Measurements from ENCODE around the gene ITPK1.

ITPK1 gene

DNA sequence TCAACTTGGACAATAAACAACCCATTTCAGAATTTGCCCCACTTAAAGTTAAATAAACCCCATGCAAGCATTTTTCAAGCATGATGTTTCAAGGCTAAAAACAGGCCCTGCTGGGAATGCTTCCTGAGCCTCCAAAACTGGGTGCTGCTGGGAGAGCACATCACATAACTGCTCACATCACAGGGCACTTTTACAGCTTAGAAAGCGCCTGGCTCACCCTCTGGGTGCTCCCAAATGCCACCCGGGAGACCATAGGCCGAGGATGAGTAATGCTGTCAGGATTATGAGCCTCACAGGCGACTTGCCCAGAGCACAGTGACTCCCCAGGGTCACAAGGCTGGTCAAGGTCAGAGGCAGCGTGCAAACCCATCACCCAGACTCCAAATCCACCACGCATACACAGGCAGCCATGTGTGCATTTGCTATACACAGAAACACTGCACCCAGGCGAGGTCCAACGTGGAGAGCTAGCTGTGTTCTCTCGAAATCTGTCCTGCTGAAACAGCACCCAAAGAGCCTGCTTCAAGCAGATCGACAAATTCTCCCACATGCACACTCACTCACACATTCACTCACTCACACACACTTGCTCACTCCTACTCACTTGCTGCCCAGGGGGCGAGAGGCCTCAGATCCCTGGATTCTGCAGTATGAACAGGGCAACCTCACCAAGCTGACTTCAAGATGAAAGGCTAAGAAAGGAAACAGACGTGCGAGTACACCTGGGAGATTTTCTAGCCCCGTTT is 58.7 kb downstream of the ITPK1 start:
- Histone ChIP-seq H3K27ac (ENCODE audit: low read depth in 2 of 2, low read length in 2 of 2) (peak overlapping the region; percentile 92 to 94), H3K4me1 (ENCODE audit: control insufficient read depth in 2 of 2, insufficient read depth in 2 of 2, low read length in 2 of 2) (peaks cover 53 to 57% of the 10 kb centered on the region in 2 donors), H3K36me3 (ENCODE audit: control insufficient read depth in 2 of 2, insufficient read depth in 2 of 2, low read length in 2 of 2) (no peaks in the 10 kb centered on the region), H3K9ac (ENCODE audit: low read depth in 1 of 2, low read length in 2 of 2) (peak overlapping the region; percentile 5 to 29), H3K9me3 (ENCODE audit: control insufficient read depth in 2 of 2, low read length in 2 of 2) (no peaks in the 10 kb centered on the region), H3K27me3 (ENCODE audit: control insufficient read depth in 2 of 2, insufficient read depth in 2 of 2, low read length in 2 of 2) (no peaks in the 10 kb centered on the region), H3K4me3 (ENCODE audit: low read length in 2 of 2) (no peak overlapping the region)

DNA sequence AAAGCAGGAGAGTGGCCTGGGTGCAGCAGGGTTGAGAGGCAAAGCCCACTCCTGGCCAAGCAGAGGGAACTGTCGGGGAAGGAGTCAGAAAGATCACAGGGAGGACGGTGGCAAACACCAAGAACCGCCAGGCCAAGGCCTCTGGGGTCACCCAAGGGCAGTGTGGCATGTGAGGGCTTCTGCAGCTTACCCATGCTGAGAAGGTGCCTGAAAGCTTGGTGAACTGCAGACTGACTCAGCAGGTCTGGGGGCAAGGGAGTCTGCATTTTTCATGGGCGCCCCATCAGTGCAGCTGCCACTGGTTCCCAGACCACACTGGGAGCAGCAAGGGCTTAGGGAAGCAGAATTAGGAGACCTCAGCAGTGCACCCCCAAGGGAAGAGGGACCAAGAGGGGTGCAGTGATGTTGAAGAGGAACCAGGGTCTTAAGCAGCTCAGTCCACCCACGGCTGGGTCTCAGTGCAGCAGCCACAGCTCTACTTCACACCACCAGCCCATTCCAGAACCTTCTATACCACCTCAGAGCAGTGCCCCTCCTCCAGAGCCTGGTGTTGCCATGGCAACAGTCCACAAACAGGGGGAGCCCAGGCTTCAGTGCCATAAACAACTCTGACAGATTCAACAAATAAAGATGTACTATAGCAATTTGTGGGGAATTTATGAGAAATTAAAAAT is 59.4 kb downstream of the ITPK1 start:
- no peaks in the 10 kb centered on the region for H3K9me3 ChIP-seq (ENCODE audit: control insufficient read depth in 2 of 2, low read length in 2 of 2)
- peak overlapping the region; percentile 26 to 29 for H3K4me3 ChIP-seq (ENCODE audit: low read length in 2 of 2)
- H3K4me1 ChIP-seq (ENCODE audit: control insufficient read depth in 2 of 2, insufficient read depth in 2 of 2, low read length in 2 of 2), result peaks cover 60 to 65% of the 10 kb centered on the region in 2 donors
- H3K9ac ChIP-seq (ENCODE audit: low read depth in 1 of 2, low read length in 2 of 2), result peak overlapping the region; percentile 71 to 85
- no peaks in the 10 kb centered on the region for H3K36me3 ChIP-seq (ENCODE audit: control insufficient read depth in 2 of 2, insufficient read depth in 2 of 2, low read length in 2 of 2)
- H3K27me3 ChIP-seq (ENCODE audit: control insufficient read depth in 2 of 2, insufficient read depth in 2 of 2, low read length in 2 of 2), result no peaks in the 10 kb centered on the region
- peak overlapping the region; percentile 92 to 94 for H3K27ac ChIP-seq (ENCODE audit: low read depth in 2 of 2, low read length in 2 of 2)

GRCh38 chr14:93055651-93056115 is 60.0 kb downstream of the ITPK1 start:
- H3K4me1 ChIP-seq (ENCODE audit: control insufficient read depth in 2 of 2, insufficient read depth in 2 of 2, low read length in 2 of 2), result peaks cover 66 to 71% of the 10 kb centered on the region in 2 donors
- H3K27me3 ChIP-seq (ENCODE audit: control insufficient read depth in 2 of 2, insufficient read depth in 2 of 2, low read length in 2 of 2), result no peaks in the 10 kb centered on the region
- no peaks in the 10 kb centered on the region for H3K9me3 ChIP-seq (ENCODE audit: control insufficient read depth in 2 of 2, low read length in 2 of 2)
- peak overlapping the region; percentile 71 to 85 for H3K9ac ChIP-seq (ENCODE audit: low read depth in 1 of 2, low read length in 2 of 2)
- peak overlapping the region; percentile 26 to 29 for H3K4me3 ChIP-seq (ENCODE audit: low read length in 2 of 2)
- no peaks in the 10 kb centered on the region for H3K36me3 ChIP-seq (ENCODE audit: control insufficient read depth in 2 of 2, insufficient read depth in 2 of 2, low read length in 2 of 2)
- H3K27ac ChIP-seq (ENCODE audit: low read depth in 2 of 2, low read length in 2 of 2), result peak overlapping the region; percentile 92 to 94

- no peaks in the 10 kb centered on the region for H3K36me3 ChIP-seq (ENCODE audit: control insufficient read depth in 2 of 2, insufficient read depth in 2 of 2, low read length in 2 of 2)
- peak overlapping the region; percentile 92 to 94 for H3K27ac ChIP-seq (ENCODE audit: low read depth in 2 of 2, low read length in 2 of 2)
- peaks cover 73 to 75% of the 10 kb centered on the region in 2 donors for H3K4me1 ChIP-seq (ENCODE audit: control insufficient read depth in 2 of 2, insufficient read depth in 2 of 2, low read length in 2 of 2)
- H3K4me3 ChIP-seq (ENCODE audit: low read length in 2 of 2), result peak overlapping the region in 1 of 2 donors; percentile 0
- H3K9me3 ChIP-seq (ENCODE audit: control insufficient read depth in 2 of 2, low read length in 2 of 2), result no peaks in the 10 kb centered on the region
- H3K9ac ChIP-seq (ENCODE audit: low read depth in 1 of 2, low read length in 2 of 2), result peak overlapping the region; percentile 35 to 85
- H3K27me3 ChIP-seq (ENCODE audit: control insufficient read depth in 2 of 2, insufficient read depth in 2 of 2, low read length in 2 of 2), result no peaks in the 10 kb centered on the region
These were observed 60.8 kb downstream of the ITPK1 start for GRCh38 chr14:93054876-93055275.

- Histone ChIP-seq H3K4me3 (ENCODE audit: low read length in 2 of 2) (no peak overlapping the region), H3K27ac (ENCODE audit: low read depth in 2 of 2, low read length in 2 of 2) (peak overlapping the region; percentile 92 to 94), H3K36me3 (ENCODE audit: control insufficient read depth in 2 of 2, insufficient read depth in 2 of 2, low read length in 2 of 2) (no peaks in the 10 kb centered on the region), H3K27me3 (ENCODE audit: control insufficient read depth in 2 of 2, insufficient read depth in 2 of 2, low read length in 2 of 2) (no peaks in the 10 kb centered on the region), H3K9me3 (ENCODE audit: control insufficient read depth in 2 of 2, low read length in 2 of 2) (no peaks in the 10 kb centered on the region), H3K4me1 (ENCODE audit: control insufficient read depth in 2 of 2, insufficient read depth in 2 of 2, low read length in 2 of 2) (peaks cover 80 to 83% of the 10 kb centered on the region in 2 donors), H3K9ac (ENCODE audit: low read depth in 1 of 2, low read length in 2 of 2) (peak overlapping the region in 1 of 2 donors; percentile 42)
These were observed 61.7 kb downstream of the ITPK1 start for GRCh38 chr14:93054006-93054405.

DNA sequence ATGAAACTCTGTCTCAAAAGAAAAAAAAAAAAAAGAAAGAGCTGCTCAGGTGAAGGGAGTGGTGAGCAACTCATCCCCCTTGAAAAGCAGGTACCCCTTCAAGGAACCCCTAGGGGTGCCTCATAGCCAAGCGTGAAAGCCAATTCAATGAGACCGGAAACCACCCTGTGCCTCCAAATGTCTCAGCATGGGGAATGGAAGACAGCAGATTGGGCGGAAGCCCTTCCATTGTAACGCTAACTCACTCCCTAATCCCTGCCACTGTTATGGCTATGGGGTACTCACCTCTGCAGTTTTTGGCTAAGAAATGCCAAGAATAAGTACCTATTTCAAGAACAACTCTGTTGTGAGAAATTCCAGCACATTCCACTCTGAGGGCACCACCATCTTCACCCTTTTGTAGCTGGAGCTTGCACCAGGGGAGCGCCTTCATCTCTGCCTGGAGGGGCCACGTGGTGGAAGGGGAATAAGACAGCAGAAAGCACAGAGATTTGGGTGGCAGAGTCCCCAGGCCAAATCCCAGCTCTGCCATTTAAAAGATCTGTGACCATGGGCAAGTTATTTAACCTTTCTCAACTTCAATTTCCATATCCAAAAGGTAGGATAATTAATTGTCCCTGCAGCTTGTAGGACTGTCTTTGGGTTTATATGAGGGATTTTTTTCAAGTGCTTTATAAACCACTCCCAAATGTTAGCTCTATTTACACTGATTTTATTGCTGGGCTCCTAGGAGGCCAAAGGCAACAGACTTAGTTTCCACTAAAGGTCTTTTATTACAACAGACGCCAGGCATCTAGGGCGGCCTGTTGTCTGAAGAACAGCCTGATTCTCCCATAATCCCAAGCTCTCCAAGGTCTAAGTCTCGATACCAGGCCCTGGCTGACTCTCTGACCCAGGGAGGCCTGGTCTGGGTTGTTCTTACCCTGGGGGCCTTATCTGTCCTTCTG is 63.9 kb downstream of the ITPK1 start:
- Histone ChIP-seq H3K27ac (ENCODE audit: low read depth in 2 of 2, low read length in 2 of 2) (peak overlapping the region; percentile 96 to 98), H3K4me3 (ENCODE audit: low read length in 2 of 2) (no peak overlapping the region), H3K9ac (ENCODE audit: low read depth in 1 of 2, low read length in 2 of 2) (peak overlapping the region; percentile 1 to 53)

DNA sequence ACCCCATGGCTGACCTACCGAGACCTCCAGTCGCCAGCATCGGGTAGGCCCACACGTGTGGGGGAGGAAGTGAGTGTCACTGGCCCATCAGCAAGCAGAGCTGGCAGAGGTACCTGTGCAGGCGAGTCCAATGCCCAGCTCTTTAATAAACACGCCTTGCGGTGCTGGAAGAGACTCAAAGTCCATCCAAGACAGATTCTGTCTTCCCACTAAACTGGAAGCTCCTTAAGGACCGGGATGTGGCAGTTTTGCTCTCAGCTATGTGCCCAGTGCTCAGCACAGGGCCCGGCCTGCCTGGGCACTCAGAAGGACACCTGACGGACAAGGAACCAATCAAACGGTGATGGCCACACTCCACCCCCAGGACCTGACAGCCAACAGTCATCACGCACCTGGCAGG is 65.0 kb downstream of the ITPK1 start:
- Histone ChIP-seq H3K27me3 (ENCODE audit: control insufficient read depth in 2 of 2, insufficient read depth in 2 of 2, low read length in 2 of 2) (no peaks in the 10 kb centered on the region), H3K27ac (ENCODE audit: low read depth in 2 of 2, low read length in 2 of 2) (peak overlapping the region; percentile 96 to 98)

More for the DNA sequence above, 63.9 kb downstream of the ITPK1 start:
- no peaks in the 10 kb centered on the region for H3K27me3 ChIP-seq (ENCODE audit: control insufficient read depth in 2 of 2, insufficient read depth in 2 of 2, low read length in 2 of 2)
- peaks cover 88 to 96% of the 10 kb centered on the region in 2 donors for H3K4me1 ChIP-seq (ENCODE audit: control insufficient read depth in 2 of 2, insufficient read depth in 2 of 2, low read length in 2 of 2)
- no peaks in the 10 kb centered on the region for H3K36me3 ChIP-seq (ENCODE audit: control insufficient read depth in 2 of 2, insufficient read depth in 2 of 2, low read length in 2 of 2)
- no peaks in the 10 kb centered on the region for H3K9me3 ChIP-seq (ENCODE audit: control insufficient read depth in 2 of 2, low read length in 2 of 2)

GRCh38 chr14:93049867-93050331 is 65.8 kb downstream of the ITPK1 start:
- H3K4me1 ChIP-seq (ENCODE audit: control insufficient read depth in 2 of 2, insufficient read depth in 2 of 2, low read length in 2 of 2), result peaks cover 86 to 94% of the 10 kb centered on the region in 2 donors
- H3K27me3 ChIP-seq (ENCODE audit: control insufficient read depth in 2 of 2, insufficient read depth in 2 of 2, low read length in 2 of 2), result no peaks in the 10 kb centered on the region
- no peaks in the 10 kb centered on the region for H3K9me3 ChIP-seq (ENCODE audit: control insufficient read depth in 2 of 2, low read length in 2 of 2)
- peak overlapping the region; percentile 96 to 98 for H3K27ac ChIP-seq (ENCODE audit: low read depth in 2 of 2, low read length in 2 of 2)
- no peaks in the 10 kb centered on the region for H3K36me3 ChIP-seq (ENCODE audit: control insufficient read depth in 2 of 2, insufficient read depth in 2 of 2, low read length in 2 of 2)
- H3K9ac ChIP-seq (ENCODE audit: low read depth in 1 of 2, low read length in 2 of 2), result peak overlapping the region; percentile 72 to 79
- peak overlapping the region; percentile 50 to 54 for H3K4me3 ChIP-seq (ENCODE audit: low read length in 2 of 2)

More for the DNA sequence above, 65.0 kb downstream of the ITPK1 start:
- Histone ChIP-seq H3K4me3 (ENCODE audit: low read length in 2 of 2) (peak overlapping the region in 1 of 2 donors; percentile 56), H3K9ac (ENCODE audit: low read depth in 1 of 2, low read length in 2 of 2) (peak overlapping the region; percentile 72 to 79), H3K36me3 (ENCODE audit: control insufficient read depth in 2 of 2, insufficient read depth in 2 of 2, low read length in 2 of 2) (no peaks in the 10 kb centered on the region), H3K9me3 (ENCODE audit: control insufficient read depth in 2 of 2, low read length in 2 of 2) (no peaks in the 10 kb centered on the region), H3K4me1 (ENCODE audit: control insufficient read depth in 2 of 2, insufficient read depth in 2 of 2, low read length in 2 of 2) (peaks cover 86 to 94% of the 10 kb centered on the region in 2 donors)

DNA sequence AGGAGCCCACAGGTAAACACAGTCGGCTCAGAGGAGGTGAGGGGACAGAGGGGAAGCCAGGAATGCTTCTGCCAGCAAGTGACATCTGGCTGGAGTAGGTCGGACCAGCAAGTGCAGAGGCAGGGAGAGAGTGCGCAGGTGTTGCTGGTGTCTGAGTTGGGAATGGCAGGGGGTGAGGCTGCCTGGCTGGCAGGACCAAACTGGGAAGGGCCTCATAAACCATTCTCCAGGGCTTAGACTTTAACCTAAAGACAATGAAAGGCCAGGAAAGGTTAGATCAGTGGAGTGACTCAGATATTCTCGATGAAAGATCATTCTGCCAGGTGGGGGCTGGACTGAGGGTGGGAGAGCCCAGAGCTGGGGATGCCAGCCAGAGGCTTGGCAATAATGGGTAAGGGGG is 66.4 kb downstream of the ITPK1 start:
- Histone ChIP-seq H3K9ac (ENCODE audit: low read depth in 1 of 2, low read length in 2 of 2) (peak overlapping the region; percentile 72 to 79), H3K27ac (ENCODE audit: low read depth in 2 of 2, low read length in 2 of 2) (peak overlapping the region; percentile 96 to 98), H3K4me1 (ENCODE audit: control insufficient read depth in 2 of 2, insufficient read depth in 2 of 2, low read length in 2 of 2) (peaks cover 86 to 94% of the 10 kb centered on the region in 2 donors), H3K9me3 (ENCODE audit: control insufficient read depth in 2 of 2, low read length in 2 of 2) (no peaks in the 10 kb centered on the region), H3K4me3 (ENCODE audit: low read length in 2 of 2) (peak overlapping the region in 1 of 2 donors; percentile 28), H3K27me3 (ENCODE audit: control insufficient read depth in 2 of 2, insufficient read depth in 2 of 2, low read length in 2 of 2) (no peaks in the 10 kb centered on the region), H3K36me3 (ENCODE audit: control insufficient read depth in 2 of 2, insufficient read depth in 2 of 2, low read length in 2 of 2) (no peaks in the 10 kb centered on the region)

Measured in mucosa of rectum (tissue), 2 donors.